GM04503 (cell line): ENCODE measurements around the gene DCDC2B.

ENCODE experiments used
- DNase-seq: peaks from one replicate; pipeline ENCODE4 v3.0.0-alpha.2; 2012; ENCODE audit warnings: low read depth

DCDC2B gene

GRCh38 chr1:32223683-32224082 lies 14.8 kb downstream of the DCDC2B start:
- no peak for DNase-seq

GRCh38 chr1:32224285-32224684 lies 15.4 kb downstream of the DCDC2B start:
- DNase-seq = no peak

GRCh38 chr1:32228771-32229170 lies 19.9 kb downstream of the DCDC2B start:
- DNase-seq = no peak

GRCh38 chr1:32231843-32232432 lies 23.0 kb downstream of the DCDC2B start:
- no peak for DNase-seq

GRCh38 chr1:32232558-32233304 lies 23.8 kb downstream of the DCDC2B start:
- no peak for DNase-seq

- no peak for DNase-seq
Measured at GRCh38 chr1:32234792-32235191, 25.9 kb downstream of the DCDC2B start.

GRCh38 chr1:32239337-32239736 lies 30.4 kb downstream of the DCDC2B start:
- no peak for DNase-seq

- no peak for DNase-seq
Measured at GRCh38 chr1:32239790-32240139, 30.9 kb downstream of the DCDC2B start.

GRCh38 chr1:32240140-32240951 lies 31.5 kb downstream of the DCDC2B start:
- DNase-seq = no peak

- DNase-seq = no peak
Measured at GRCh38 chr1:32241001-32241763, 32.3 kb downstream of the DCDC2B start.

GRCh38 chr1:32242341-32242851 lies 33.5 kb downstream of the DCDC2B start:
- DNase-seq = no peak

- peak; percentile 93 for DNase-seq
Measured at GRCh38 chr1:32246888-32247273, 38.0 kb downstream of the DCDC2B start, which contains the start of gene FAM167B. FAM167B (plus strand) TSS chr1:32247222; CDS start chr1:32247422, 200 bp downstream.

- DNase-seq = no peak
Measured at GRCh38 chr1:32247452-32247851, 38.6 kb downstream of the DCDC2B start.

- DNase-seq = no peak
Measured at GRCh38 chr1:32247983-32248889, 39.3 kb downstream of the DCDC2B start.

GRCh38 chr1:32249831-32250525 lies 41.1 kb downstream of the DCDC2B start:
- DNase-seq = no peak

GRCh38 chr1:32250893-32251716 lies 42.2 kb downstream of the DCDC2B start, which contains the start of gene LCK:
LCK (plus strand) TSS chr1:32251265; CDS start chr1:32274330, 23,065 bp downstream.
- DNase-seq = no peak

- DNase-seq = no peak
Measured at GRCh38 chr1:32255072-32256071, 46.5 kb downstream of the DCDC2B start.
